SK-N-SH treated with all-trans-retinoic acid at 6 μM for 48 hours (cell line): ENCODE results near the gene TBL1X.

Source experiments
- ARNTL ChIP-seq: fragments of 450-650 bp; formaldehyde crosslinking; IDR thresholded peaks from 2 replicates; pipeline ENCODE4 v1.5.0; 2020; ENCODE audit warnings: low read depth, mild to moderate bottlenecking, moderate library complexity, borderline replicate concordance
- CREB5 ChIP-seq: fragments of 250-450 bp; sonication (Bioruptor Pico); IDR thresholded peaks from 2 replicates; pipeline ENCODE4 v1.5.1; 2020; ENCODE audit warnings: low read depth, mild to moderate bottlenecking, moderate library complexity
- CSDC2 ChIP-seq: fragments of 250-450 bp; sonication (Bioruptor Pico); IDR thresholded peaks from 2 replicates; pipeline ENCODE4 v1.5.0; 2020; ENCODE audit warnings: mild to moderate bottlenecking, moderate library complexity
- GLIS3 ChIP-seq: fragments of 250-450 bp; sonication (Bioruptor Pico); IDR thresholded peaks from 2 replicates; pipeline ENCODE4 v1.5.0; 2020; ENCODE audit warnings: mild to moderate bottlenecking, moderate library complexity
- PATZ1 ChIP-seq: fragments of 250-450 bp; sonication (Bioruptor Pico); IDR thresholded peaks from 2 replicates; pipeline ENCODE4 v1.8.0; 2020; ENCODE audit warnings: mild to moderate bottlenecking, moderate library complexity, borderline replicate concordance
- PPARA ChIP-seq: fragments of 250-450 bp; sonication (Bioruptor Pico); IDR thresholded peaks from 2 replicates; pipeline ENCODE4 v1.5.0; 2020; ENCODE audit warnings: mild to moderate bottlenecking, borderline replicate concordance
- SNAI2 ChIP-seq: fragments of 250-450 bp; sonication (Bioruptor Pico); IDR thresholded peaks from 2 replicates; pipeline ENCODE4 v1.5.0; 2020; ENCODE audit warnings: mild to moderate bottlenecking, moderate library complexity
- ZFP30 ChIP-seq: fragments of 450-650 bp; formaldehyde crosslinking; IDR thresholded peaks from 2 replicates; pipeline ENCODE4 v1.5.0; 2022; ENCODE audit warnings: mild to moderate bottlenecking, moderate library complexity
- TF ChIP-seq, protein P1 (sequence below): fragments of 250-450 bp; sonication (Bioruptor Pico); IDR thresholded peaks from 2 replicates; pipeline ENCODE4 v1.5.1; 2021; ENCODE audit warnings: mild to moderate bottlenecking, moderate library complexity
- TF ChIP-seq, protein P2 (sequence below): fragments of 250-450 bp; sonication (Bioruptor Pico); IDR thresholded peaks from 2 replicates; pipeline ENCODE4 v1.8.0; 2021; ENCODE audit warnings: low read depth, mild to moderate bottlenecking, moderate library complexity, borderline replicate concordance

GRCh38 chrX:9606971-9607370, 142.1 kb downstream of the TBL1X start:
- TF ChIP-seq CSDC2 (CRISPR knock-in tag) (no peak), GLIS3 (CRISPR knock-in tag) (no peak), CREB5 (CRISPR knock-in tag) (no peak), PPARA (CRISPR knock-in tag) (no peak), SNAI2 (CRISPR knock-in tag) (no peak), PATZ1 (CRISPR knock-in tag) (no peak), ARNTL (CRISPR knock-in tag) (no peak), ZFP30 (no peak)
- TF ChIP-seq, protein P1, sequence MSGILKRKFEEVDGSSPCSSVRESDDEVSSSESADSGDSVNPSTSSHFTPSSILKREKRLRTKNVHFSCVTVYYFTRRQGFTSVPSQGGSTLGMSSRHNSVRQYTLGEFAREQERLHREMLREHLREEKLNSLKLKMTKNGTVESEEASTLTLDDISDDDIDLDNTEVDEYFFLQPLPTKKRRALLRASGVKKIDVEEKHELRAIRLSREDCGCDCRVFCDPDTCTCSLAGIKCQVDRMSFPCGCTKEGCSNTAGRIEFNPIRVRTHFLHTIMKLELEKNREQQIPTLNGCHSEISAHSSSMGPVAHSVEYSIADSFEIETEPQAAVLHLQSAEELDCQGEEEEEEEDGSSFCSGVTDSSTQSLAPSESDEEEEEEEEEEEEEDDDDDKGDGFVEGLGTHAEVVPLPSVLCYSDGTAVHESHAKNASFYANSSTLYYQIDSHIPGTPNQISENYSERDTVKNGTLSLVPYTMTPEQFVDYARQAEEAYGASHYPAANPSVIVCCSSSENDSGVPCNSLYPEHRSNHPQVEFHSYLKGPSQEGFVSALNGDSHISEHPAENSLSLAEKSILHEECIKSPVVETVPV: no peak
- TF ChIP-seq, protein P2, sequence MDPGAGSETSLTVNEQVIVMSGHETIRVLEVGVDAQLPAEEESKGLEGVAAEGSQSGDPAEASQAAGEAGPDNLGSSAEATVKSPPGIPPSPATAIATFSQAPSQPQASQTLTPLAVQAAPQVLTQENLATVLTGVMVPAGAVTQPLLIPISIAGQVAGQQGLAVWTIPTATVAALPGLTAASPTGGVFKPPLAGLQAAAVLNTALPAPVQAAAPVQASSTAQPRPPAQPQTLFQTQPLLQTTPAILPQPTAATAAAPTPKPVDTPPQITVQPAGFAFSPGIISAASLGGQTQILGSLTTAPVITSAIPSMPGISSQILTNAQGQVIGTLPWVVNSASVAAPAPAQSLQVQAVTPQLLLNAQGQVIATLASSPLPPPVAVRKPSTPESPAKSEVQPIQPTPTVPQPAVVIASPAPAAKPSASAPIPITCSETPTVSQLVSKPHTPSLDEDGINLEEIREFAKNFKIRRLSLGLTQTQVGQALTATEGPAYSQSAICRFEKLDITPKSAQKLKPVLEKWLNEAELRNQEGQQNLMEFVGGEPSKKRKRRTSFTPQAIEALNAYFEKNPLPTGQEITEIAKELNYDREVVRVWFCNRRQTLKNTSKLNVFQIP (CRISPR knock-in tag): no peak
